GM21381 (cell line): Measurements from ENCODE around the gene DCPS.
A peak's percentile ranks its signal among the peaks of the same experiment; 100 is the strongest.
"Not testable (repeated sequence)": the region's sequence is repeated elsewhere in the genome, so short reads cannot be mapped to it uniquely, and the experiment has no call there.

Experiments
- ATAC-seq: cut with Tn5 transposase; IDR thresholded peaks from one replicate; pipeline ENCODE4 v1.9.1; 2021; ENCODE audit warnings: mild to moderate bottlenecking, moderate library complexity; ENCODE audit not compliant: unreplicated experiment

The DCPS gene

DNA sequence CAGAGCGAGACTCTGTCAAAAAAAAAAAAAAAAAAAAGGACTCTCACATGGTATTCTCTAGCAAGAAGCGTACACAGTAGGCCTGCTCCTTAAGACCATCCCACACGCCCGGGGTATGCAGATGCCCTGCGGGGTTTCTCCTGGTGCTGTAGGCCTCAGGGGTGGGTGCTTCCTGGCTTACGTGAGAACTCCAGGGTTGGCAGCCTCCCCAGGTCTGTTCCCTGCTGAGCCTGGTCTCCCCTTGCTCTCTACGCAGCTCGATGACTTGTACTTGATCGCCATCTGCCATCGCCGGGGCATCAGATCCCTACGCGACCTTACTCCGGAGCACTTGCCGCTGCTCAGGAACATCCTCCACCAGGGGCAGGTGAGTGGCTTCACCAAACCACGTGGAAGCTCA is 39.2 kb downstream of the DCPS start:
- ATAC-seq: no peak

- no peak for ATAC-seq
Measured at GRCh38 chr11:126344141-126345080, 40.6 kb downstream of the DCPS start.

DNA sequence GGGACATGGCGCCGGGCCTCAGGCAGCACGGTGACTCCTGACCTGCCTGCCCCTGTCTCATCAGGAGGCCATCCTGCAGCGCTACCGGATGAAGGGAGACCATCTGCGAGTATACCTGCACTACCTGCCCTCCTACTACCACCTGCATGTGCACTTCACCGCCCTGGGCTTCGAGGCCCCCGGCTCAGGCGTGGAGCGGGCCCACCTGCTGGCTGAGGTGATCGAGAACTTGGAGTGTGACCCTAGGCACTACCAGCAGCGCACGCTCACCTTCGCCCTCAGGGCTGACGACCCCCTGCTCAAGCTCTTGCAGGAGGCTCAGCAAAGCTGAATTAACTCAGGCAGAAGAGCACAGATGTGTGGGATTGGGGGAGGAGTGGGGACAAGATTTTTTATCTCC is 41.4 kb downstream of the DCPS start:
- ATAC-seq: no peak

GRCh38 chr11:126345759-126346585 is 42.1 kb downstream of the DCPS start:
- ATAC-seq: no peak

- no peak for ATAC-seq
Measured at GRCh38 chr11:126346586-126346940, 42.7 kb downstream of the DCPS start.

GRCh38 chr11:126346946-126347345 is 43.1 kb downstream of the DCPS start:
- not testable (repeated sequence) for ATAC-seq

DNA sequence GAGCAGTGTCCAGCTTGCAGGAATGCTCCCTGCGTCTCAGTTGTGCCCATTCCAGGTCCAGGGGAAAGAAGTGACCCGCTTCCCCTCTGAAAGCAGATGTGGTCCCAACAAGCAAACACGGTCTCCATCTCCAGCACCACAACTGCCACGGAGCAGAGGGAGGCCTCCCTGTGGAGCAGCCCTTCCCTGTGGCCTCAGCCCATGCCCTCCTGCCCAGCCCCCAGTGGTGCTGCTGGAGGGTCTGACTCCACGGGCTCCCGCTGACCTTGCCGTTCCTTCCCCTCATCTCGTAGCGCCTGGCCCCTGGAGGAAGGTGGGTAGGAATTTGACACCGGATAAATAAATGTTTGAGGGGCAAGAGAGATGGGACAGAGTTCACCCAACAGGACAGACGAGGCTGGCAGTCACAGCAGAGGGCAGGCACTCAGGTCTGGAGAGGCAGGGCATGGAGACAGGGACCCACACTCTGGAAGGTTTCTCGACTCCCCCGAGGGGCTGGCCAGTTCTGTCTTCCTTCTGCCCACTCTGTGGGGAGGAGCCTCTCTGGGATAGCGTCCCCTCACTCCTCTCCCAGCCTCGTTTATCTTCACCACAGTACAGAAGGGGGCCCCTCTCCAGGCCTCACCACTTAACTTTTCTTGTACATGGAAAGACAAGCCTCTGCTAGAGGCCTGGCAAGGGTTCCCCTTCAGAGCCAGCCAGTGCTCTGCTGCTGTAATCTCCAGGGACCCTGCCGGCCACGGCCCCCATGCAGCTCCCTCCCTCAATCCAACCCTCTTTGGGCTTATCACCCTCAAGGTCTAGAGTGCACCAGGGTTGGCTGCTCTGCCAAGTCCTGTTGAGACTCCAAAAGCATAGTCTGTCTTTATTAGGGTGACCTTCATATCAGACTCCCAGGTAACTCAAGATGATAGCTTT is 44.1 kb downstream of the DCPS start:
- no peak for ATAC-seq

DNA sequence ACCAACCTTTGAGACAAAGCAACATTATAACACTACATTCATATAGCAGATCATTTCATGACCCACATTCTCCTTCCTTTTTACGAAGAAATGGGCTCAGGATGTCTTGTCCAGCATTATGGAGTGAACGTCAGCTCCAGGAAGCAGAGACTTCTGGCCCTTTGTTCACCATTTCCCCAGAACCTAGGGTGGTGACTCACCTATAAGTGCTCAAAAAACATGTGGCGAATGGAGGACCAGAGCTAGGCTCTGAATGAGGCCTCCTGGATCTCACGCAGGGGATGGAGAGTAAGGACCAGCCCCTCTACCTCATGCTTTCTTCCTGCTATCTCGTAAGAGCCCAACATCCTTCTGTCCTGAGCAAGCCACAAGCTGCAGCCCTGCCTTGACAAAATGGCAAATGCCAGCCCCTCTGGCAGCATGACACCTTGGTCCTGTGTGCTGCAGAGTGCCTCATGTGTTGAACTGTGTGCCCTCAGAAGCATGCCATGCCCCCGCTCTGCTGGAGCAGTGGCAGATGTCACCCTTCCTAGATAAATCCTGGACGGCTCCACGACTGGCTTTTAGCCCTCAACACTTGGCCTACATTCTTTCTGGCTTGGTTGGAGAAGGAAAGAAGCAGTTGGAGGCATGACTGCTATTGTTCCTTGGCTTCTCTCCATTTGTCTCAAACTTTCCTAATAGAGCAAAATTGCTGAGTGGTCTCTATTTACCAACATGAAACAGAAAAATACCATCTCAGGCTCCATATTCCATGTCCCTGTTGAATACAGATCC is 45.1 kb downstream of the DCPS start:
- no peak for ATAC-seq

- no peak for ATAC-seq
Measured at GRCh38 chr11:126350836-126351235, 47.0 kb downstream of the DCPS start.

- no peak for ATAC-seq
Measured at GRCh38 chr11:126352163-126352562, 48.3 kb downstream of the DCPS start.

GRCh38 chr11:126352934-126353801 is 49.3 kb downstream of the DCPS start:
- no peak for ATAC-seq

GRCh38 chr11:126354631-126355323 is 50.9 kb downstream of the DCPS start:
- peak; percentile 32 for ATAC-seq

DNA sequence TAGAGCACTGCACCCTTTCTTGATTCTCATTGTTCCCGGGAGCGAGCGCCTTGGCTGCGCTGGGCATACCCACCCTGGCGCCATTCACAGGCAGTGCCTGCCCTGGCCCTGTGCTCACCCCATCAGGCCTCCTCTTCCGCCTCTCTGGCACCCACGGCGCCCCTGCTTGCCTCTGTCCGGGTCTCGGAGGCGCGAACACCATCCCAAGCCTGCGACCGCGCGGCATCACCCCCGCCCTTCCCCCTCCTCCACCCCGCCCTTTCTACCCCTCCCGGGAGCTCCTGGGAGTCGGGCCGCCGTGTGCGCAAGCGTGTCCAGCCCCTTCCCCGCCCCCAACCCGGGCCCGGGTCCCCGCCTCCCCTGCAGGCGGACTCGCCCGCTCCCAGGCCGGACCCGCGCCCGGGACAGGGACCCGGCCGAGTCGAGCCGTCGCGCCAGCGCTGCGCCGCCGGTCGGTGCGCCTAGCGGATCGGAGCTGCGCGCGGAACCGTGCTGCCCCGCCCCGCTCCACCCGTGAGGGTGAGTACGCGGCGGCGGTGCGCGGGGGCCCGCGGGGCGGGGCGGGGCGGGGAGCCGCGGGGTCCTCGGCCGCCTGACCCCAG is 51.6 kb downstream of the DCPS start, which contains the start of gene ST3GAL4:
Gene ST3GAL4, plus strand, starts transcription at position 363 of the 602 bp plus-strand sequence. CDS start 50,470 bp downstream, outside the sequence.
- ATAC-seq: peak; percentile 71

- ATAC-seq: peak; percentile 8
Measured at GRCh38 chr11:126355926-126356897, 52.4 kb downstream of the DCPS start.

DNA sequence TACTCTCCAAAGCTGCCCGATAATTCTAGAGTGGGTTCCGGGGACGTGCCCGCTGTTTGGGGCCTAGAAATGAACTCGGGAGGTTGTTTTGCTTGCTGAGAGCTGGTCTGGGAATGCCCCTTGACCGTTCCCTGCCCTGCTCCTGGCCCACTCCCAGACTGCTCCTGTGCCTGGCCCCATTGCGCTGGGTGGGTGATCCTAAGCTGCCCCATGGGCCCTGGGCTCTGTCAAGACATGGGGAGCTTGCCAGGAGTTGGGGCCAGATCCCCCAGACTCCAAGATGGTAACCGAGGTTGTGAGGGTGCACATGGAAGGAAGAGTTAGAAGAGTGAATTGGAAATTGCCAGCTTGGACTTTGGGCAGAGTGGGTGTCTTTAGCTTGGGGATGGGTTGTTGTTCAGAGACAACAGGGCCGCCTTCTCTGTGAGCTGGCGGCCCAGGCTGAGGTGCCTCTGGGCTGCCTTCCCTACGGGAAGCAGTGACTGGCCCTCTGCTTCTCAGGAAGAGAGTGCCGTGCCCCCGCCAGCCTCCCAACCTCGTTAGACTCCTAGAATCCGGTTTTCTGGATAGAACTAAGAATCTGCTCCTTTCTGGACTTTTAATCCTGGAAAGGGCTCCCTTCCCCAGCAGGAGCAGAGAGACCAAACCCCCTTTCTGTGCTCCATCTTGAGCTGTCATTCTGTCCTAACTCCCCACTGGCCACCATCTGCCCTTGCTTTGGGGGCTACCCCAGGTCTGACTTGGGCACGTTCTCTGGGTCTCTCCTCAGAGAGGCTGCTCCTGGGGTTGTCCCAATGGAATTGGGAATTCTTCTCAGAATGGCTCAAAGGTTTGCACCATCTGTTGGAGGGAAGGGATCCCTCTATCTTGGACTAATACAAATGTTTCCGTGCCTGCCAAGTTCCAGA is 53.4 kb downstream of the DCPS start:
- ATAC-seq: no peak
